SK-N-SH (cell line): ENCODE measurements around the gene KCNC3. TPM values are rescaled to one million over a fixed set of nuclear protein-coding genes. Genes with fewer than 3 reads are reported as not detected.

Source experiments
- CTCF ChIA-PET: fragments of 300-600, 350-600 bp; formaldehyde crosslinking; extraction: SDS; loops from one replicate; lab custom pipeline; 2021; lab: Yijun Ruan, JAX
- POLR2A ChIA-PET: fragments of 350-600 bp; sonication (Branson Sonifier 250); formaldehyde crosslinking; extraction: SDS; loops from one replicate; lab custom pipeline; 2020; ENCODE audit warnings: antibody characterized with exemption, inconsistent platforms; lab: Yijun Ruan, JAX
- DNase-seq: peaks from one replicate; pipeline ENCODE4 v3.0.0; 2012
- H2AFZ ChIP-seq: fragments of 200-600 bp; sonication (generic); 2 replicates; pipeline ENCODE4 v1.8.1; 2016; ENCODE audit warnings: antibody characterized with exemption, mild to moderate bottlenecking, low read depth
- H3F3A ChIP-seq: fragments of 200-600 bp; sonication (generic); replicated peaks from 2 replicates; pipeline ENCODE3; 2016; ENCODE audit warnings: antibody characterized with exemption, mild to moderate bottlenecking; ENCODE audit not compliant: insufficient read depth
- H3K27ac ChIP-seq, 2 experiments: fragments of 200-500 bp in 1 of 2; fragments of 200-600 bp in 1 of 2; sonication (Bioruptor generic) in 1 of 2; sonication (generic), shearing (Covaris generic) in 1 of 2; 2 replicates each; pipeline versions ENCODE4 v1.5.1 to v1.6.1; 2014 to 2016; ENCODE audit warnings: low read depth in 2 of 2, inconsistent platforms in 1 of 2, low read length in 1 of 2, mild to moderate bottlenecking in 1 of 2, mixed read lengths in 1 of 2
- H3K27me3 ChIP-seq: fragments of 200-600 bp; sonication (generic), shearing (Covaris generic); 2 replicates; pipeline ENCODE4 v1.6.1; 2016; ENCODE audit warnings: mixed run types; ENCODE audit not compliant: insufficient read depth
- H3K36me3 ChIP-seq, 2 experiments: fragments of 200-500 bp in 1 of 2; fragments of 200-600 bp in 1 of 2; sonication (Bioruptor generic) in 1 of 2; sonication (generic) in 1 of 2; replicated peaks in 1 of 2; 2 replicates each; pipeline versions ENCODE3 to v1.5.1; 2014 to 2016; ENCODE audit warnings: low read length in 1 of 2, mild to moderate bottlenecking in 1 of 2; ENCODE audit not compliant: insufficient read depth in 2 of 2, control insufficient read depth in 1 of 2
- H3K4me1 ChIP-seq, 2 experiments: fragments of 200-500 bp in 1 of 2; fragments of 200-600 bp in 1 of 2; sonication (Bioruptor generic) in 1 of 2; sonication (generic), shearing (Covaris generic) in 1 of 2; 2 replicates each; pipeline versions ENCODE4 v1.5.1 to v1.6.1; 2014 to 2016; ENCODE audit warnings: low read depth in 1 of 2, low read length in 1 of 2, mixed run types in 1 of 2; ENCODE audit not compliant: insufficient read depth in 2 of 2, control insufficient read depth in 1 of 2
- H3K4me2 ChIP-seq: fragments of 200-600 bp; sonication (generic), shearing (Covaris generic); 2 replicates; pipeline ENCODE4 v1.6.1; 2017; ENCODE audit warnings: mixed run types
- H3K4me3 ChIP-seq, 2 experiments: fragments of 200-500 bp in 1 of 2; fragments of 200-600 bp in 1 of 2; sonication (Bioruptor generic) in 1 of 2; sonication (generic), shearing (Covaris generic) in 1 of 2; 2 replicates each; pipeline versions ENCODE4 v1.5.1 to v1.8.1; 2014 to 2016; ENCODE audit warnings: low read depth in 2 of 2, inconsistent platforms in 1 of 2, low read length in 1 of 2, mild to moderate bottlenecking in 1 of 2, mixed read lengths in 1 of 2, moderate library complexity in 1 of 2
- H3K79me2 ChIP-seq: fragments of 200-600 bp; sonication (generic); 2 replicates; pipeline ENCODE4 v1.8.1; 2017; ENCODE audit warnings: mild to moderate bottlenecking; ENCODE audit not compliant: insufficient read depth
- H3K9ac ChIP-seq: fragments of 200-600 bp; sonication (generic); 2 replicates; pipeline ENCODE4 v1.6.1; 2017; ENCODE audit warnings: mixed run types
- H3K9me2 ChIP-seq: fragments of 200-600 bp; sonication (generic); 2 replicates; pipeline ENCODE4 v1.6.1; 2017; ENCODE audit warnings: mixed run types
- H3K9me3 ChIP-seq: fragments of 200-600 bp; sonication (generic); 2 replicates; pipeline ENCODE4 v1.6.1; 2017; ENCODE audit warnings: mixed run types, mild to moderate bottlenecking, moderate library complexity
- H4K20me1 ChIP-seq: fragments of 200-600 bp; sonication (generic); 2 replicates; pipeline ENCODE4 v1.6.1; 2017; ENCODE audit warnings: mild to moderate bottlenecking, mixed run types; ENCODE audit not compliant: insufficient read depth
- CHD2 ChIP-seq: fragments of 150-350 bp; IDR thresholded peaks from 2 replicates; pipeline ENCODE4 v1.6.1; 2018; ENCODE audit warnings: low read length; ENCODE audit not compliant: partially characterized antibody
- CTCF ChIP-seq: fragments of 200-600 bp; sonication (generic); IDR thresholded peaks from 2 replicates; pipeline ENCODE4 v1.6.1; 2017; ENCODE audit warnings: antibody characterized with exemption, mild to moderate bottlenecking, moderate library complexity
- FOXJ3 ChIP-seq: sonication (generic); formaldehyde crosslinking; IDR thresholded peaks from 2 replicates; pipeline ENCODE4 v1.5.1; 2020; ENCODE audit warnings: mild to moderate bottlenecking, missing genetic modification reagents
- FOXM1 ChIP-seq: IDR thresholded peaks from 2 replicates; pipeline ENCODE4 v1.4.0; 2012; ENCODE audit warnings: low read depth, mild to moderate bottlenecking
- GABPA ChIP-seq: IDR thresholded peaks from 2 replicates; pipeline ENCODE4 v1.4.0; 2012; ENCODE audit warnings: low read depth, mild to moderate bottlenecking
- GATA2 ChIP-seq: sonication (generic); formaldehyde crosslinking; IDR thresholded peaks from 2 replicates; pipeline ENCODE4 v1.5.0; 2020; ENCODE audit warnings: mild to moderate bottlenecking, missing genetic modification reagents
- JUND ChIP-seq: IDR thresholded peaks from 2 replicates; pipeline ENCODE4 v1.4.0; 2012
- MXI1 ChIP-seq: IDR thresholded peaks from 2 replicates; pipeline ENCODE4 v1.6.1; 2012; ENCODE audit warnings: mild to moderate bottlenecking, low read depth, low read length, improper control_type of control experiment
- NRF1 ChIP-seq: IDR thresholded peaks from 2 replicates; pipeline ENCODE4 v1.6.1; 2012; ENCODE audit warnings: low read depth, mild to moderate bottlenecking, low read length
- PBX3 ChIP-seq: IDR thresholded peaks from 2 replicates; pipeline ENCODE4; 2012
- POLR2AphosphoS5 ChIP-seq: IDR thresholded peaks from 2 replicates; pipeline ENCODE4 v1.6.1; 2012; ENCODE audit warnings: low read depth, low read length
- RCOR1 ChIP-seq: fragments of 150-350 bp; IDR thresholded peaks from 2 replicates; pipeline ENCODE4 v1.6.1; 2017; ENCODE audit warnings: antibody characterized with exemption, low read length
- RXRA ChIP-seq: IDR thresholded peaks from 2 replicates; pipeline ENCODE4 v1.4.0; 2012; ENCODE audit warnings: low read depth, mild to moderate bottlenecking, borderline replicate concordance
- SMC3 ChIP-seq: IDR thresholded peaks from 2 replicates; pipeline ENCODE4 v1.6.1; 2012; ENCODE audit warnings: low read depth, low read length, improper control_type of control experiment
- TCF12 ChIP-seq: IDR thresholded peaks from 2 replicates; pipeline ENCODE4 v1.4.0; 2012
- YY1 ChIP-seq: IDR thresholded peaks from 2 replicates; pipeline ENCODE4 v1.4.0; 2012; ENCODE audit warnings: low read depth, mild to moderate bottlenecking
- ZBTB33 ChIP-seq: IDR thresholded peaks from 2 replicates; pipeline ENCODE4 v1.4.0; 2012; ENCODE audit warnings: low read depth, borderline replicate concordance
- WGBS: methylation state at CpG from one replicate; pipeline ENCODE4 v1.1.6; 2017; ENCODE audit warnings: low lambda C conversion rate; 5-methylcytosine and 5-hydroxymethylcytosine counted together
- polyA plus RNA-seq, 3 experiments: library from polyadenylated mRNA; depleted of rRNA; stranded (reverse); fragments of >200 nt; gene quantifications; 2 replicates each; pipeline ENCODE4 v1.2.3, GENCODE V29; 2012
- TF ChIP-seq, protein P1 (sequence below): IDR thresholded peaks from 2 replicates; pipeline ENCODE4 v1.4.0; 2012; ENCODE audit warnings: low read depth, borderline replicate concordance

The KCNC3 gene
- polyA plus RNA-seq, 1 of the 3 experiments (the other 2 are of a cell fraction): 0.30 TPM

- H3K36me3 ChIP-seq: no peaks in the 10 kb centered on the region
- no peak overlapping the region for H2AFZ ChIP-seq
- CTCF ChIA-PET: interaction anchor here (0.7 to 2.4 kb wide), 15 partner anchors 11 to 395 kb away, joined by 3 to 17 read pairs (median 5); no protein-coding TSS in a partner anchor
- H3K9me2 ChIP-seq: no peaks in the 10 kb centered on the region
- no peaks in the 10 kb centered on the region for H3K79me2 ChIP-seq
- 0 out of 2 replicates have a peak, but pooled peaks cover 3% of the 10 kb centered on the region for H4K20me1 ChIP-seq
- no peak overlapping the region for H3K4me2 ChIP-seq
- H3K27ac ChIP-seq: no peak overlapping the region
- H3K9ac ChIP-seq: no peak overlapping the region
- WGBS: 45% methylated on average over 19 of the region's 20 CpGs
- H3K27me3 ChIP-seq: peaks cover 16% of the 10 kb centered on the region; the same call in 1 of the 2 replicates
- no peak overlapping the region; a peak in 1 of 4 replicates for H3K4me3 ChIP-seq
- H3F3A ChIP-seq: peaks cover 9% of the 10 kb centered on the region
- peaks cover 0 to 44% of the 10 kb centered on the region in 2 experiments; a peak in 2 of 4 replicates for H3K4me1 ChIP-seq
- TF ChIP-seq SMC3 (no peak), CHD2 (no peak), PBX3 (no peak), MXI1 (no peak), GABPA (no peak), FOXJ3 (no peak), RXRA (no peak), FOXM1 (no peak), YY1 (no peak), ZBTB33 (no peak)
- TF ChIP-seq, protein P1, sequence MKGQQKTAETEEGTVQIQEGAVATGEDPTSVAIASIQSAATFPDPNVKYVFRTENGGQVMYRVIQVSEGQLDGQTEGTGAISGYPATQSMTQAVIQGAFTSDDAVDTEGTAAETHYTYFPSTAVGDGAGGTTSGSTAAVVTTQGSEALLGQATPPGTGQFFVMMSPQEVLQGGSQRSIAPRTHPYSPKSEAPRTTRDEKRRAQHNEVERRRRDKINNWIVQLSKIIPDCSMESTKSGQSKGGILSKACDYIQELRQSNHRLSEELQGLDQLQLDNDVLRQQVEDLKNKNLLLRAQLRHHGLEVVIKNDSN: no peak
- DNase-seq: no peak
- no peaks in the 10 kb centered on the region for H3K9me3 ChIP-seq
- POLR2A ChIA-PET: interaction anchor here (1.0 kb wide), 2 partner anchors 11 to 12 kb away, joined by 3 to 5 read pairs; no protein-coding TSS in a partner anchor
Observed at GRCh38 chr19:50327461-50328223, 1.5 kb downstream of the KCNC3 start.

- 35% methylated on average over 4 of the region's 4 CpGs for WGBS
Observed at GRCh38 chr19:50327013-50327412, 2.2 kb downstream of the KCNC3 start.

More at GRCh38 chr19:50327013-50327412, 2.2 kb downstream of the KCNC3 start:
- ChIA-PET POLR2A (no interaction called here), CTCF (interaction anchor here (2.4 kb wide), 1 partner anchor 72 kb away, joined by 8 read pairs; no protein-coding TSS in a partner anchor)
- H3K4me2 ChIP-seq: no peak overlapping the region
- DNase-seq: no peak
- no peaks in the 10 kb centered on the region for H3K9me3 ChIP-seq
- no peak for TF ChIP-seq GABPA
- no peak for TF ChIP-seq GATA2 (CRISPR knock-in tag)
- TF ChIP-seq RCOR1: no peak
- TF ChIP-seq NRF1: no peak
- no peak for TF ChIP-seq POLR2AphosphoS5
- no peak for TF ChIP-seq PBX3
- TF ChIP-seq JUND: no peak
- TF ChIP-seq TCF12: no peak
- no peak for TF ChIP-seq CTCF
- H4K20me1 ChIP-seq: 0 out of 2 replicates have a peak, but pooled peaks cover 3% of the 10 kb centered on the region
- H3F3A ChIP-seq: peaks cover 9% of the 10 kb centered on the region
- no peak overlapping the region for H3K4me3 ChIP-seq
- no peak overlapping the region for H3K9ac ChIP-seq
- no peaks in the 10 kb centered on the region for H3K9me2 ChIP-seq
- H3K4me1 ChIP-seq: peaks cover 0 to 37% of the 10 kb centered on the region in 2 experiments; a peak in 1 of 4 replicates
- no peak overlapping the region for H2AFZ ChIP-seq
- H3K79me2 ChIP-seq: no peaks in the 10 kb centered on the region
- H3K27ac ChIP-seq: no peak overlapping the region
- peaks cover 16% of the 10 kb centered on the region; the same call in 1 of the 2 replicates for H3K27me3 ChIP-seq
- H3K36me3 ChIP-seq: no peaks in the 10 kb centered on the region
